Neural progenitor cell (in vitro differentiated cells): Measurements from ENCODE around the gene ARHGAP15. TPM values are rescaled to one million over a fixed set of nuclear protein-coding genes. Genes with fewer than 3 reads are reported as not detected.

ENCODE experiments used
- DNase-seq: peaks from one replicate; pipeline ENCODE4 v3.0.0-alpha.2; 2016; ENCODE audit warnings: low spot score
- H2AFZ ChIP-seq: fragments of 200-600 bp; sonication (generic); replicated peaks from 2 replicates; pipeline ENCODE4 v1.6.1; 2016; ENCODE audit warnings: antibody characterized with exemption
- H3F3A ChIP-seq: fragments of 200-600 bp; sonication (generic); 2 replicates; pipeline ENCODE4 v1.6.1; 2016; ENCODE audit warnings: antibody characterized with exemption, low read depth
- H3K27ac ChIP-seq: fragments of 200-600 bp; sonication (generic); 2 replicates; pipeline ENCODE4 v1.5.1; 2016; ENCODE audit warnings: mild to moderate bottlenecking
- H3K27me3 ChIP-seq: fragments of 200-600 bp; sonication (generic); 2 replicates; pipeline ENCODE4 v1.6.1; 2016; ENCODE audit warnings: mild to moderate bottlenecking, moderate library complexity
- H3K36me3 ChIP-seq: fragments of 200-600 bp; sonication (generic); 2 replicates; pipeline ENCODE4 v1.5.1; 2016
- H3K4me1 ChIP-seq: fragments of 200-600 bp; sonication (generic); 2 replicates; pipeline ENCODE4 v1.6.1; 2016; ENCODE audit warnings: mixed run types
- H3K4me2 ChIP-seq: fragments of 200-600 bp; sonication (generic); 2 replicates; pipeline ENCODE4 v1.6.1; 2016
- H3K4me3 ChIP-seq: fragments of 200-600 bp; sonication (generic); 2 replicates; pipeline ENCODE4 v1.5.1; 2016
- H3K79me2 ChIP-seq: fragments of 200-600 bp; sonication (generic); 2 replicates; pipeline ENCODE4 v1.6.1; 2016; ENCODE audit warnings: low read depth
- H3K9ac ChIP-seq: fragments of 200-600 bp; sonication (generic); 2 replicates; pipeline ENCODE4 v1.6.1; 2016
- H3K9me3 ChIP-seq: fragments of 200-600 bp; sonication (generic); 2 replicates; pipeline ENCODE4 v1.5.1; 2016; ENCODE audit warnings: low read depth
- H4K20me1 ChIP-seq: fragments of 200-600 bp; sonication (generic); 2 replicates; pipeline ENCODE4 v1.6.1; 2016; ENCODE audit warnings: low read depth
- H3K27ac Mint-ChIP-seq: 3 replicates; pipeline ENCODE4 v1.8.0; 2021; ENCODE audit warnings: mixed read lengths
- H3K27me3 Mint-ChIP-seq: 2 replicates; pipeline ENCODE4 v1.8.0; 2022; ENCODE audit warnings: low read depth, mild to moderate bottlenecking, inconsistent platforms, moderate library complexity, mixed read lengths; ENCODE audit not compliant: insufficient read depth
- H3K36me3 Mint-ChIP-seq: 3 replicates; pipeline ENCODE4 v1.8.0; 2021; ENCODE audit warnings: mixed read lengths
- H3K4me1 Mint-ChIP-seq: 3 replicates; pipeline ENCODE4 v1.8.0; 2021; ENCODE audit warnings: mixed read lengths
- H3K4me3 Mint-ChIP-seq: 3 replicates; pipeline ENCODE4 v1.8.0; 2021; ENCODE audit warnings: mild to moderate bottlenecking, moderate library complexity, mixed read lengths
- H3K9me3 Mint-ChIP-seq: 3 replicates; pipeline ENCODE4 v1.8.0; 2020; ENCODE audit warnings: mixed read lengths
- EZH2 ChIP-seq: fragments of 200-600 bp; sonication (generic); IDR thresholded peaks from 2 replicates; pipeline ENCODE4 v1.6.1; 2017; ENCODE audit warnings: antibody characterized with exemption, mild to moderate bottlenecking, moderate library complexity
- EZH2phosphoT487 ChIP-seq: fragments of 200-600 bp; sonication (generic); IDR thresholded peaks from 2 replicates; pipeline ENCODE4 v1.6.1; 2017; ENCODE audit warnings: antibody characterized with exemption
- total RNA-seq: library from RNA; depleted of rRNA; stranded (reverse); fragments of >200 nt; gene quantifications from 2 replicates; pipeline ENCODE4 v1.2.3, GENCODE V29; 2015; ENCODE audit warnings: low replicate concordance
- TF ChIP-seq, protein P1 (sequence below): fragments of 200-600 bp; sonication (generic); IDR thresholded peaks from 2 replicates; pipeline ENCODE4 v1.5.1; 2017; ENCODE audit warnings: antibody characterized with exemption, mild to moderate bottlenecking

The ARHGAP15 gene
- total RNA-seq, 1 donor from 2014 or later = 5.9 TPM

- no peak overlapping the region for H3K4me2 ChIP-seq
- H3K4me3 ChIP-seq = no peak overlapping the region
- peaks cover 4% of the 10 kb centered on the region for H3K9me3 ChIP-seq
- no peaks in the 10 kb centered on the region for H3F3A ChIP-seq
- H3K79me2 ChIP-seq = no peaks in the 10 kb centered on the region
- H3K27ac ChIP-seq = no peak overlapping the region
- no peaks in the 10 kb centered on the region for H3K27me3 ChIP-seq
- H3K4me1 Mint-ChIP-seq = no peaks in the 10 kb centered on the region
- H4K20me1 ChIP-seq = no peaks in the 10 kb centered on the region
- peaks cover 11% of the 10 kb centered on the region for H3K9me3 Mint-ChIP-seq
- no peak overlapping the region for H3K27ac Mint-ChIP-seq
- TF ChIP-seq EZH2phosphoT487 (no peak), EZH2 (no peak)
- TF ChIP-seq, protein P1, sequence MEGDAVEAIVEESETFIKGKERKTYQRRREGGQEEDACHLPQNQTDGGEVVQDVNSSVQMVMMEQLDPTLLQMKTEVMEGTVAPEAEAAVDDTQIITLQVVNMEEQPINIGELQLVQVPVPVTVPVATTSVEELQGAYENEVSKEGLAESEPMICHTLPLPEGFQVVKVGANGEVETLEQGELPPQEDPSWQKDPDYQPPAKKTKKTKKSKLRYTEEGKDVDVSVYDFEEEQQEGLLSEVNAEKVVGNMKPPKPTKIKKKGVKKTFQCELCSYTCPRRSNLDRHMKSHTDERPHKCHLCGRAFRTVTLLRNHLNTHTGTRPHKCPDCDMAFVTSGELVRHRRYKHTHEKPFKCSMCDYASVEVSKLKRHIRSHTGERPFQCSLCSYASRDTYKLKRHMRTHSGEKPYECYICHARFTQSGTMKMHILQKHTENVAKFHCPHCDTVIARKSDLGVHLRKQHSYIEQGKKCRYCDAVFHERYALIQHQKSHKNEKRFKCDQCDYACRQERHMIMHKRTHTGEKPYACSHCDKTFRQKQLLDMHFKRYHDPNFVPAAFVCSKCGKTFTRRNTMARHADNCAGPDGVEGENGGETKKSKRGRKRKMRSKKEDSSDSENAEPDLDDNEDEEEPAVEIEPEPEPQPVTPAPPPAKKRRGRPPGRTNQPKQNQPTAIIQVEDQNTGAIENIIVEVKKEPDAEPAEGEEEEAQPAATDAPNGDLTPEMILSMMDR = no peak
- no peaks in the 10 kb centered on the region for H3K27me3 Mint-ChIP-seq
- H3K9ac ChIP-seq = no peak overlapping the region
- no peak for DNase-seq
- H3K36me3 Mint-ChIP-seq = peaks cover 2% of the 10 kb centered on the region
- H3K36me3 ChIP-seq = peaks cover 4% of the 10 kb centered on the region
- H3K4me3 Mint-ChIP-seq = no peak overlapping the region
- H2AFZ ChIP-seq = no peak overlapping the region
- no peaks in the 10 kb centered on the region for H3K4me1 ChIP-seq
Observed at GRCh38 chr2:143710196-143710595, 581.0 kb downstream of the ARHGAP15 start.

DNA sequence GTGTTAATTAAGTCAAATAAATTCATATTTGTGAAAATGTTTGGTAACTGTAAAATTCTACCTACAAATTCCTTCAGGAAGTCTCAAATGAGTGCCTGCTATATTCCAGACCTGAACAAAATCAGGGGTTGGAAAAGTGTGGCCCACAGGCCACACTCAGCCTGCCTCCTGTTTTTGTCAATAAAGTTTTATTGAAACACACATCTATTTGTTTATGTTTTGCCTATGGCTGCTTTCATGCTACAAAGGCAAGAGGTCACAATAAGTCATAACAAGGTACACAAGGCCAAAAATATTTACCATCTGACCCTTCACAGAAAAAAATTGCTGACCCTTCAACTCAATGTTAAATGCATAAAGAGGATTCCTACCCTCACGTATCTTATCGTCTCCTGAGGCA is 581.7 kb downstream of the ARHGAP15 start:
- Histone ChIP-seq H3K79me2 (no peaks in the 10 kb centered on the region), H2AFZ (no peak overlapping the region), H3K36me3 (peaks cover 4% of the 10 kb centered on the region), H3K4me2 (no peak overlapping the region), H3K9ac (no peak overlapping the region), H3K4me3 (no peak overlapping the region), H3K4me1 (no peaks in the 10 kb centered on the region), H4K20me1 (no peaks in the 10 kb centered on the region), H3K27me3 (no peaks in the 10 kb centered on the region), H3F3A (no peaks in the 10 kb centered on the region), H3K9me3 (peaks cover 4% of the 10 kb centered on the region), H3K27ac (no peak overlapping the region)
- Mint-ChIP-seq H3K4me3 (no peak overlapping the region), H3K9me3 (peaks cover 11% of the 10 kb centered on the region), H3K27ac (no peak overlapping the region), H3K27me3 (no peaks in the 10 kb centered on the region), H3K4me1 (no peaks in the 10 kb centered on the region), H3K36me3 (peaks cover 2% of the 10 kb centered on the region)
- TF ChIP-seq EZH2phosphoT487 (no peak), EZH2 (no peak)
- TF ChIP-seq, protein P1 = no peak
- no peak for DNase-seq

- no peaks in the 10 kb centered on the region for H4K20me1 ChIP-seq
- H3K4me3 Mint-ChIP-seq = no peak overlapping the region
- no peak overlapping the region for H2AFZ ChIP-seq
Observed at GRCh38 chr2:143716522-143716921, 587.3 kb downstream of the ARHGAP15 start.

More at GRCh38 chr2:143716522-143716921, 587.3 kb downstream of the ARHGAP15 start:
- peaks cover 2% of the 10 kb centered on the region for H3K36me3 Mint-ChIP-seq
- no peaks in the 10 kb centered on the region for H3K79me2 ChIP-seq
- H3F3A ChIP-seq = peaks cover 27% of the 10 kb centered on the region
- peaks cover 33% of the 10 kb centered on the region for H3K4me1 ChIP-seq
- no peaks in the 10 kb centered on the region for H3K9me3 ChIP-seq
- no peaks in the 10 kb centered on the region for H3K27me3 ChIP-seq
- no peak overlapping the region for H3K4me2 ChIP-seq
- no peak overlapping the region for H3K9ac ChIP-seq
- no peak for DNase-seq
- TF ChIP-seq EZH2 (no peak), EZH2phosphoT487 (no peak)
- TF ChIP-seq, protein P1 = no peak
- no peak overlapping the region for H3K4me3 ChIP-seq
- peaks cover 8% of the 10 kb centered on the region for H3K9me3 Mint-ChIP-seq
- H3K36me3 ChIP-seq = no peaks in the 10 kb centered on the region
- H3K27ac Mint-ChIP-seq = no peak overlapping the region
- H3K4me1 Mint-ChIP-seq = peaks cover 5% of the 10 kb centered on the region
- H3K27ac ChIP-seq = no peak overlapping the region
- H3K27me3 Mint-ChIP-seq = peaks cover 4% of the 10 kb centered on the region
